HepG2 (cell line): ENCODE measurements around the gene PFKFB4. TPM values are rescaled to one million over a fixed set of nuclear protein-coding genes. Genes with fewer than 3 reads are reported as not detected.

Experiments used
- ATAC-seq: fragments of 200-7000 bp; cut with Tn5 transposase; 3 replicates; pipeline ENCODE4 v1.9.1; 2020; ENCODE audit warnings: mild to moderate bottlenecking, moderate library complexity
- BruUV-seq: library from RNA; stranded (reverse); fragments of 400-500 nt; replicated peaks from 2 replicates; lab custom pipeline; 2021; lab: Mats Ljungman, UMichigan
- CTCF ChIA-PET: fragments of 300-600 bp; formaldehyde crosslinking; extraction: SDS; loops from one replicate; lab custom pipeline; 2021; ENCODE audit warnings: low total read pairs, inconsistent platforms, low intra/inter-chr PET ratio; lab: Yijun Ruan, JAX
- POLR2A ChIA-PET: fragments of 350-600 bp; sonication (Branson Sonifier 250); formaldehyde crosslinking; loops from one replicate; lab custom pipeline; 2020; ENCODE audit warnings: antibody characterized with exemption, inconsistent platforms; lab: Yijun Ruan, JAX
- DNase-seq: peaks from one replicate; pipeline ENCODE4 v3.0.0-alpha.2; 2015; ENCODE audit warnings: low spot score
- FAIRE-seq: peaks from 3 replicates; lab custom pipeline; 2011; peaks lifted over from hg19 to GRCh38; lab: Jason Lieb, UNC
- H2AFZ ChIP-seq: one replicate; pipeline ENCODE4 v1.6.1; 2011; ENCODE audit warnings: low read length, inconsistent platforms
- H3K27ac ChIP-seq: fragments of 300-600 bp; 3 replicates; pipeline ENCODE4 v1.8.0; 2011; ENCODE audit warnings: mixed run types, mild to moderate bottlenecking, mixed read lengths, low read length, inconsistent platforms; ENCODE audit not compliant: insufficient read depth; ENCODE audit errors: extremely low read length
- H3K27me3 ChIP-seq, 2 experiments: fragments of 200-600 bp in 1 of 2; 2 replicates in 1 of 2; 3 replicates in 1 of 2; pipeline versions ENCODE4 v1.6.0 to v1.8.0; 2011; ENCODE audit warnings: low read length in 2 of 2, mild to moderate bottlenecking in 2 of 2, moderate library complexity in 2 of 2, inconsistent platforms in 1 of 2; ENCODE audit not compliant: insufficient read depth in 2 of 2, control insufficient read depth in 1 of 2
- H3K36me3 ChIP-seq, 2 experiments: fragments of 200-600 bp in 1 of 2; replicated peaks in 1 of 2; 2 replicates in 1 of 2; 3 replicates in 1 of 2; pipeline versions ENCODE4 v1.5.1 to v1.8.0; 2011; ENCODE audit warnings: low read length in 2 of 2, inconsistent platforms in 1 of 2; ENCODE audit not compliant: insufficient read depth in 2 of 2, control insufficient read depth in 1 of 2
- H3K4me1 ChIP-seq: 2 replicates; pipeline ENCODE4 v1.5.1; 2012; ENCODE audit warnings: low read length, inconsistent platforms; ENCODE audit not compliant: insufficient read depth
- H3K4me2 ChIP-seq: 2 replicates; pipeline ENCODE4 v1.6.0; 2011; ENCODE audit warnings: low read depth, low read length, inconsistent platforms
- H3K4me3 ChIP-seq, 3 experiments: fragments of 200-600 bp in 1 of 3; sonication (generic), shearing (Covaris generic) in 1 of 3; replicated peaks in 1 of 3; 2 replicates each; pipeline ENCODE4 v1.5.1; 2011 to 2016; ENCODE audit warnings: low read length in 3 of 3, inconsistent platforms in 2 of 3, low read depth in 2 of 3, mild to moderate bottlenecking in 2 of 3, control low read depth in 1 of 3, mixed read lengths in 1 of 3; ENCODE audit not compliant: insufficient read depth in 1 of 3
- H3K79me2 ChIP-seq: one replicate; pipeline ENCODE4 v1.6.1; 2011; ENCODE audit warnings: low read length, inconsistent platforms; ENCODE audit not compliant: insufficient read depth
- H3K9ac ChIP-seq: 2 replicates; pipeline ENCODE4 v1.6.0; 2011; ENCODE audit warnings: mild to moderate bottlenecking, low read depth, low read length, inconsistent platforms; ENCODE audit not compliant: insufficient read depth
- H3K9me3 ChIP-seq: 2 replicates; pipeline ENCODE4 v1.5.1; 2012; ENCODE audit warnings: mild to moderate bottlenecking, low read length
- H4K20me1 ChIP-seq: 2 replicates; pipeline ENCODE4 v1.6.0; 2011; ENCODE audit warnings: inconsistent platforms, mild to moderate bottlenecking, low read length, moderate library complexity; ENCODE audit not compliant: insufficient read depth
- AGO2 ChIP-seq: fragments of 200-400 bp; formaldehyde crosslinking; optimal IDR thresholded peaks from 2 replicates; pipeline ENCODE3; 2017; ENCODE audit warnings: mild to moderate bottlenecking, low read depth, low read length, moderate library complexity
- FOSL1 ChIP-seq: sonication (generic); formaldehyde crosslinking; IDR thresholded peaks from 2 replicates; pipeline ENCODE4 v1.9.0; 2021; ENCODE audit warnings: missing genetic modification reagents, borderline replicate concordance
- HMGXB4 ChIP-seq, 2 experiments: sonication (generic) in 1 of 2; formaldehyde crosslinking in 1 of 2; IDR thresholded peaks; 2 replicates each; pipeline versions ENCODE4 v1.4.0 to v1.6.1; 2018 to 2020; ENCODE audit warnings: missing genetic modification reagents in 2 of 2, borderline replicate concordance in 1 of 2, low read depth in 1 of 2, mild to moderate bottlenecking in 1 of 2, missing biosample characterization in 1 of 2
- KLF13 ChIP-seq: sonication (generic); formaldehyde crosslinking; IDR thresholded peaks from 2 replicates; pipeline ENCODE4 v1.4.0; 2020; ENCODE audit warnings: mild to moderate bottlenecking, missing genetic modification reagents
- MED13 ChIP-seq: sonication (generic); formaldehyde crosslinking; IDR thresholded peaks from 2 replicates; pipeline ENCODE4 v1.5.0; 2020; ENCODE audit warnings: missing genetic modification reagents
- RBAK ChIP-seq: sonication (generic); formaldehyde crosslinking; IDR thresholded peaks from 2 replicates; pipeline ENCODE4 v1.5.1; 2020; ENCODE audit warnings: mild to moderate bottlenecking, missing genetic modification reagents
- RERE ChIP-seq: IDR thresholded peaks from 2 replicates; pipeline ENCODE4 v1.6.1; 2016; ENCODE audit warnings: low read depth, missing genetic modification reagents, missing compliant biosample characterization
- SRY ChIP-seq: sonication (generic); formaldehyde crosslinking; IDR thresholded peaks from 2 replicates; pipeline ENCODE4 v1.8.0; 2022; ENCODE audit warnings: mild to moderate bottlenecking, missing genetic modification reagents
- ZBTB14 ChIP-seq: sonication (generic); formaldehyde crosslinking; IDR thresholded peaks from 2 replicates; pipeline ENCODE4 v1.4.0; 2020; ENCODE audit warnings: missing genetic modification reagents
- ZNF775 ChIP-seq: sonication (generic); formaldehyde crosslinking; IDR thresholded peaks from 2 replicates; pipeline ENCODE4 v1.4.0; 2020; ENCODE audit warnings: missing genetic modification reagents, mild to moderate bottlenecking, moderate library complexity, borderline replicate concordance
- ZXDC ChIP-seq: sonication (generic); formaldehyde crosslinking; IDR thresholded peaks from 2 replicates; pipeline ENCODE4 v1.5.0; 2020; ENCODE audit warnings: mild to moderate bottlenecking, missing genetic modification reagents
- WGBS: methylation state at CpG from one replicate; pipeline ENCODE4 v1.1.6; 2017; ENCODE audit warnings: low lambda C conversion rate; 5-methylcytosine and 5-hydroxymethylcytosine counted together
- in situ Hi-C: cut with HindIII; loops from 2 replicates; pipeline ENCODE4 v1.10.0; 2017; ENCODE audit warnings: low pct_unique_long_range_greater_than_20kb; ENCODE audit not compliant: extremely low pct_ligation_motif_present
- intact Hi-C: fragments of 100-400 bp; cut with micrococcal nuclease; formaldehyde crosslinking; loops from one replicate; pipeline ENCODE4 v1.10.0; 2022; ENCODE audit not compliant: unreplicated experiment
- polyA plus RNA-seq, 8 experiments: library from polyadenylated mRNA; depleted of rRNA in 3 of 8; stranded (reverse) in 7 of 8; unstranded in 1 of 8; fragments of >200 nt; fragmentation: Illumina TruSeq in 4 of 8; extraction: Trizol in 4 of 8; gene quantifications; 2 replicates each; pipeline versions ENCODE4 v1.2.1 to v1.2.3, GENCODE V29; 2011 to 2016; ENCODE audit warnings: low read depth in 4 of 8, missing spikeins in 1 of 8, mixed read lengths in 1 of 8; ENCODE audit not compliant: insufficient read depth in 1 of 8
- total RNA-seq, 5 experiments: library from RNA; depleted of rRNA; stranded (reverse); fragments of >200 nt; fragmentation: Illumina TruSeq; extraction: Trizol; gene quantifications; 2 replicates each; pipeline ENCODE4 v1.2.3, GENCODE V29; 2016; ENCODE audit warnings: low read depth in 1 of 5

The PFKFB4 gene
- total and polyA plus RNA-seq, 2 of the 13 experiments (the other 11 are each of a cell fraction or from before 2014, with no cell fraction given) = 7.1 to 103 TPM

GRCh38 chr3:48591886-48592518 lies 35.4 kb upstream of the PFKFB4 start (continued):
- no peak for TF ChIP-seq MED13 (CRISPR knock-in tag)
- no peak for TF ChIP-seq RBAK (CRISPR knock-in tag)
- TF ChIP-seq KLF13 (CRISPR knock-in tag) = no peak
- TF ChIP-seq ZBTB14 (CRISPR knock-in tag) = no peak
- no peak for TF ChIP-seq HMGXB4 (CRISPR knock-in tag; IDR thresholded peaks at IDR 0.05; ENCODE audit: borderline replicate concordance in 1 of 2, low read depth in 1 of 2)
- TF ChIP-seq FOSL1 = no peak
- TF ChIP-seq, all 625 proteins: peak for 0

- no peaks in the 10 kb centered on the region for H3K79me2 ChIP-seq
- no peak for ATAC-seq
- H3K36me3 ChIP-seq = no peaks in the 10 kb centered on the region; a peak in 1 of 5 replicates
- intact Hi-C loops = no loop called here
- H4K20me1 ChIP-seq = no peaks in the 10 kb centered on the region
- no peak for TF ChIP-seq ZNF775 (CRISPR knock-in tag)
- TF ChIP-seq AGO2 = no peak
- no peak for TF ChIP-seq ZXDC (CRISPR knock-in tag)
- no peak for TF ChIP-seq SRY (CRISPR knock-in tag)
- no peak for TF ChIP-seq RERE
- TF ChIP-seq, all 625 proteins: peak for 0
- no peak overlapping the region for H3K27ac ChIP-seq
- no peak overlapping the region for H3K9ac ChIP-seq
- no TSS peak for BruUV-seq
- WGBS = 94% methylated on average over 8 of the region's 14 CpGs
- no peak overlapping the region for H3K4me2 ChIP-seq
- no peak overlapping the region for H2AFZ ChIP-seq
- in situ Hi-C loops = no loop called here
- ChIA-PET CTCF (no interaction called here), POLR2A (no interaction called here)
- FAIRE-seq (no peak), DNase-seq (no peak)
- H3K4me1 ChIP-seq = peaks cover 32% of the 10 kb centered on the region
- H3K27me3 ChIP-seq = 0 out of 5 replicates have a peak, but pooled peaks cover 0 to 4% of the 10 kb centered on the region in 2 experiments
- no peaks in the 10 kb centered on the region for H3K9me3 ChIP-seq
- H3K4me3 ChIP-seq = no peak overlapping the region
Measured at GRCh38 chr3:48591436-48591835, 34.8 kb upstream of the PFKFB4 start.
